WTC11 (cell line): ENCODE data around the gene STXBP6.

Experiments
- ATF1 ChIP-seq: sonication (generic); formaldehyde crosslinking; IDR thresholded peaks from 2 replicates; pipeline ENCODE4 v1.8.1; 2023; ENCODE audit warnings: mild to moderate bottlenecking, moderate library complexity, missing genetic modification reagents
- CTCF ChIP-seq: fragments of 200-600 bp; IDR thresholded peaks from 2 replicates; pipeline ENCODE4 v1.8.0; 2022; ENCODE audit warnings: antibody characterized with exemption
- FOXJ3 ChIP-seq: sonication (generic); formaldehyde crosslinking; IDR thresholded peaks from 2 replicates; pipeline ENCODE4 v1.9.0; 2021; ENCODE audit warnings: missing genetic modification reagents, mild to moderate bottlenecking, borderline replicate concordance
- FOXK1 ChIP-seq: sonication (generic); formaldehyde crosslinking; IDR thresholded peaks from 2 replicates; pipeline ENCODE4 v1.8.0; 2022; ENCODE audit warnings: mild to moderate bottlenecking, moderate library complexity, missing genetic modification reagents
- HMGA2 ChIP-seq: fragments of 250-450 bp; sonication (Bioruptor Pico); IDR thresholded peaks from 2 replicates; pipeline ENCODE4 v1.4.0; 2021; ENCODE audit warnings: mild to moderate bottlenecking, moderate library complexity
- HMGXB4 ChIP-seq: sonication (generic); formaldehyde crosslinking; IDR thresholded peaks from 2 replicates; pipeline ENCODE4 v1.8.1; 2023; ENCODE audit warnings: mild to moderate bottlenecking, moderate library complexity, missing genetic modification reagents
- IRF2 ChIP-seq: sonication (generic); formaldehyde crosslinking; IDR thresholded peaks from 2 replicates; pipeline ENCODE4 v1.8.0; 2022; ENCODE audit warnings: low read depth, missing genetic modification reagents, borderline replicate concordance
- MLX ChIP-seq: sonication (generic); formaldehyde crosslinking; IDR thresholded peaks from 2 replicates; pipeline ENCODE4 v1.8.1; 2023; ENCODE audit warnings: mild to moderate bottlenecking, missing genetic modification reagents, moderate library complexity
- RELA ChIP-seq: sonication (generic); formaldehyde crosslinking; IDR thresholded peaks from 2 replicates; pipeline ENCODE4 v1.8.1; 2022; ENCODE audit warnings: missing genetic modification reagents, mild to moderate bottlenecking, borderline replicate concordance
- ZNF232 ChIP-seq: sonication (generic); formaldehyde crosslinking; IDR thresholded peaks from 2 replicates; pipeline ENCODE4 v1.8.0; 2022; ENCODE audit warnings: mild to moderate bottlenecking, missing genetic modification reagents
- ZNF423 ChIP-seq: fragments of 250-450 bp; sonication (Bioruptor Pico); IDR thresholded peaks from 2 replicates; pipeline ENCODE4 v2.1.2; 2022; ENCODE audit warnings: mild to moderate bottlenecking, moderate library complexity
- TF ChIP-seq, protein P1 (sequence below): sonication (generic); formaldehyde crosslinking; conservative IDR thresholded peaks from 2 replicates; pipeline ENCODE4 v1.8.1; 2022; ENCODE audit warnings: mild to moderate bottlenecking, missing genetic modification reagents

- TF ChIP-seq, protein P1, sequence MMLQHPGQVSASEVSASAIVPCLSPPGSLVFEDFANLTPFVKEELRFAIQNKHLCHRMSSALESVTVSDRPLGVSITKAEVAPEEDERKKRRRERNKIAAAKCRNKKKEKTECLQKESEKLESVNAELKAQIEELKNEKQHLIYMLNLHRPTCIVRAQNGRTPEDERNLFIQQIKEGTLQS (CRISPR knock-in tag): no peak
- TF ChIP-seq ATF1 (CRISPR knock-in tag): no peak
- TF ChIP-seq HMGXB4 (CRISPR knock-in tag): no peak
- TF ChIP-seq IRF2: no peak
- no peak for TF ChIP-seq CTCF
- TF ChIP-seq FOXJ3 (CRISPR knock-in tag): no peak
- no peak for TF ChIP-seq MLX (CRISPR knock-in tag)
- TF ChIP-seq RELA (CRISPR knock-in tag): no peak
- no peak for TF ChIP-seq ZNF423 (CRISPR knock-in tag)
- no peak for TF ChIP-seq ZNF232
- no peak for TF ChIP-seq HMGA2
- no peak for TF ChIP-seq FOXK1 (CRISPR knock-in tag)
These were observed 32.4 kb downstream of the STXBP6 start for GRCh38 chr14:25017562-25017961.
